HG03457 (cell line): ENCODE data around the gene POLR1B.
"Not testable (repeated sequence)": the region's sequence is repeated elsewhere in the genome, so short reads cannot be mapped to it uniquely, and the experiment has no call there.

Experiments used
- ATAC-seq: cut with Tn5 transposase; IDR thresholded peaks from one replicate; pipeline ENCODE4 v1.9.1; 2021; ENCODE audit warnings: moderate number of reproducible peaks; ENCODE audit not compliant: unreplicated experiment

The POLR1B gene

GRCh38 chr2:112542123-112542983, at the start of gene POLR1B:
Gene POLR1B, plus strand, starts transcription at chr2:112542465. Its CDS starts 30 bp downstream, at chr2:112542495.
- ATAC-seq: peak; percentile 57

GRCh38 chr2:112493048-112493447, 49.2 kb upstream of the POLR1B start:
- no peak for ATAC-seq

- no peak for ATAC-seq
These were observed 48.2 kb upstream of the POLR1B start for GRCh38 chr2:112493858-112494648.

GRCh38 chr2:112494828-112495227, 47.4 kb upstream of the POLR1B start:
- no peak for ATAC-seq

- not testable (repeated sequence) for ATAC-seq
These were observed 46.4 kb upstream of the POLR1B start for GRCh38 chr2:112495878-112496277.

GRCh38 chr2:112500850-112501484, 41.3 kb upstream of the POLR1B start:
- not testable (repeated sequence) for ATAC-seq

- not testable (repeated sequence) for ATAC-seq
These were observed 32.8 kb upstream of the POLR1B start for GRCh38 chr2:112509239-112509998.

GRCh38 chr2:112516801-112517200, 25.5 kb upstream of the POLR1B start:
- no peak for ATAC-seq

- no peak for ATAC-seq
These were observed 23.5 kb upstream of the POLR1B start for GRCh38 chr2:112518807-112519206.

GRCh38 chr2:112519506-112519905, 22.8 kb upstream of the POLR1B start:
- no peak for ATAC-seq

GRCh38 chr2:112520234-112520783, 22.0 kb upstream of the POLR1B start:
- no peak for ATAC-seq

GRCh38 chr2:112523291-112523777, 18.9 kb upstream of the POLR1B start:
- ATAC-seq: no peak

- ATAC-seq: not testable (repeated sequence)
These were observed 18.0 kb upstream of the POLR1B start for GRCh38 chr2:112524276-112524675.

GRCh38 chr2:112528541-112528940, 13.7 kb upstream of the POLR1B start:
- no peak for ATAC-seq

GRCh38 chr2:112529757-112530156, 12.5 kb upstream of the POLR1B start:
- no peak for ATAC-seq

GRCh38 chr2:112530728-112531127, 11.5 kb upstream of the POLR1B start:
- ATAC-seq: no peak

GRCh38 chr2:112534826-112535225, 7.4 kb upstream of the POLR1B start:
- no peak for ATAC-seq

GRCh38 chr2:112536665-112537064, 5.6 kb upstream of the POLR1B start:
- ATAC-seq: not testable (repeated sequence)

GRCh38 chr2:112539306-112539705, 3.0 kb upstream of the POLR1B start:
- ATAC-seq: no peak

GRCh38 chr2:112540906-112541305, 1.4 kb upstream of the POLR1B start:
- ATAC-seq: no peak
